ENCODE measurements around the gene ZNF277.

DNA sequence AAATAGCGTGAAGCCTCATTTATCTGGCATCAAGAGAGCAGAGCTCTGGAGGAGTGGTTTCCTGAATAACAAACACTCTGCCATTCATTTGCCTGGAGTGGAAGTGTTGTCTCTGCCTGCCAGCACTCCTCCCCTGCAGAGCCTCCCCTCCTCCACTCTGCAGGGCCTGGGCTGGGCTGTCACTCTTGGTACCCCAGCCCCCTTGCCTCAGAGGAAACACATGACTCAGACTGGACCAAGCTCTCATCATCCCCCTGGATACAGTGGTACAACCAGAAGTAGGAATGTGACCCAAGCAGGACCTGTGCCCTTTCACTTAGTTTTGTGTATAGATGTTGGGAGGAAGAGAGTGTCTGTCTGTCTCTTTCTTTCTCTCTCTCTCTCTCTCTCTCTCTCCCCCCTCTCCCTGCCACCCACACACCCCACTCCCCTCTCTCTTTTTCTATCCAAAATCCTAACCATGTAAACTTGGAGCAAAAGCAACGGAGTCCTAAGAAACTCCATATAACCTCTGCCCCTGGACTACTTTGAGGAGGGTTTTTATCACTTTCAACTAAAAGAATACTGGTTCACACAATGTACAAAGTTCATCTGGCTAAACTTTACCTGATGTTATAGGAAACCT lies 44.2 kb upstream of the ZNF277 start:
- no peak for TF ChIP-seq POLR2A (IDR thresholded peaks at IDR 0.05)
- TF ChIP-seq, protein P1, sequence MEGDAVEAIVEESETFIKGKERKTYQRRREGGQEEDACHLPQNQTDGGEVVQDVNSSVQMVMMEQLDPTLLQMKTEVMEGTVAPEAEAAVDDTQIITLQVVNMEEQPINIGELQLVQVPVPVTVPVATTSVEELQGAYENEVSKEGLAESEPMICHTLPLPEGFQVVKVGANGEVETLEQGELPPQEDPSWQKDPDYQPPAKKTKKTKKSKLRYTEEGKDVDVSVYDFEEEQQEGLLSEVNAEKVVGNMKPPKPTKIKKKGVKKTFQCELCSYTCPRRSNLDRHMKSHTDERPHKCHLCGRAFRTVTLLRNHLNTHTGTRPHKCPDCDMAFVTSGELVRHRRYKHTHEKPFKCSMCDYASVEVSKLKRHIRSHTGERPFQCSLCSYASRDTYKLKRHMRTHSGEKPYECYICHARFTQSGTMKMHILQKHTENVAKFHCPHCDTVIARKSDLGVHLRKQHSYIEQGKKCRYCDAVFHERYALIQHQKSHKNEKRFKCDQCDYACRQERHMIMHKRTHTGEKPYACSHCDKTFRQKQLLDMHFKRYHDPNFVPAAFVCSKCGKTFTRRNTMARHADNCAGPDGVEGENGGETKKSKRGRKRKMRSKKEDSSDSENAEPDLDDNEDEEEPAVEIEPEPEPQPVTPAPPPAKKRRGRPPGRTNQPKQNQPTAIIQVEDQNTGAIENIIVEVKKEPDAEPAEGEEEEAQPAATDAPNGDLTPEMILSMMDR (IDR thresholded peaks at IDR 0.05), result no peak
